ENCODE results near the gene MMP2.
A peak's percentile ranks its signal among the peaks of the same experiment; 100 is the strongest.

MMP2 gene

DNA sequence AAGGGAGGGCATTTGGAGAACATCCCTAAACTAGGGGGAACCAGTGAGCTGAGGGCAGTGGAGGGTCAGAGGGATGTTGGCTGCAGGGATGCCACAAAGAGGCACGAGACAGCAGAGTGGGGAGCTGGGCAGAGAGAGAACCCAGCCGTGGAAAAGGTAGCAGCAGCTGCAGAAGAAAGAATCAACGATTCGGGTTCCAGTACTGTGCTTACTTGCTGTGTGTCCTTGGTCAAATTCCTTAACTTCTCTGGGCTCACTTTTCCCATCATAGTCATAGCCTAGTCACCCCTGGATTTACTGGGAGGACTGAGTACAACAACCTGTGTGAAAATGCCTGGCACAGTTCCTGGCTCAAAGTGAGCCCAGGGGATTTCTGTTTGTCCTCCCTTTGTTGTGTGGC lies 12.8 kb upstream of the MMP2 start:
- no peak for TF ChIP-seq PAX5 (IDR thresholded peaks at IDR 0.05; ENCODE audit: insufficient read depth, low read length, severe bottlenecking)
- TF ChIP-seq POLR2AphosphoS5 (IDR thresholded peaks at IDR 0.05; ENCODE audit: low read depth, low read length): no peak
- TF ChIP-seq POU2F2 (IDR thresholded peaks at IDR 0.05; ENCODE audit: low read depth, low read length): no peak
- no peak for TF ChIP-seq TAF1 (IDR thresholded peaks at IDR 0.05; ENCODE audit: low read depth, low read length)
- no peak for TF ChIP-seq SPI1 (IDR thresholded peaks at IDR 0.05; ENCODE audit: low read depth, low read length)
- TF ChIP-seq POLR2A (IDR thresholded peaks at IDR 0.05; ENCODE audit: low read depth, low read length): no peak
- FAIRE-seq: no peak
- DNase-seq (ENCODE audit: insufficient read length, low spot score): no peak

DNA sequence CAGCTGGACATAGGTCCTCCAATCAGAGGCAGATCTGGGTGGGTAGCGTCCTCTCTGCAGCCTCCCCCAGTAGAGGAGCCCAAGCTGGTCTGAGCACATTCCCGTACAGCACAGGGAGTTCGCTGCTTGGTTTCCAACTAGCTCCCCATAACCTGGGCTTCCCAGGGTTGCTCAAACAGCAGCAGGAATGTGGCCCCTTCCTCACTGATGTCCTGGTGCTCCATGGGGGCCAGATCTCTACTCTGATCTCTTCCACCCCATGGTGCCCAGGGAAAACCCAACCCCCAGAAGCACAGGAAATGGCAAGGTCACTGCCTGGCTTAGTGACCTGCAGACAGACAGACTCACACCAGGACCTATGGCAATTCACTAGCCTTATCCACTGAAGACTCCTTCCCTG lies 11.1 kb upstream of the MMP2 start:
- TF ChIP-seq TAF1 (IDR thresholded peaks at IDR 0.05; ENCODE audit: low read depth, low read length) (no peak), SPI1 (IDR thresholded peaks at IDR 0.05; ENCODE audit: low read depth, low read length) (no peak), POU2F2 (IDR thresholded peaks at IDR 0.05; ENCODE audit: low read depth, low read length) (no peak), POLR2AphosphoS5 (IDR thresholded peaks at IDR 0.05; ENCODE audit: low read depth, low read length) (no peak), PAX5 (IDR thresholded peaks at IDR 0.05; ENCODE audit: insufficient read depth, low read length, severe bottlenecking) (no peak), POLR2A (IDR thresholded peaks at IDR 0.05; ENCODE audit: low read depth, low read length) (no peak)
- DNase-seq (ENCODE audit: insufficient read length, low spot score): no peak
- FAIRE-seq: no peak

DNA sequence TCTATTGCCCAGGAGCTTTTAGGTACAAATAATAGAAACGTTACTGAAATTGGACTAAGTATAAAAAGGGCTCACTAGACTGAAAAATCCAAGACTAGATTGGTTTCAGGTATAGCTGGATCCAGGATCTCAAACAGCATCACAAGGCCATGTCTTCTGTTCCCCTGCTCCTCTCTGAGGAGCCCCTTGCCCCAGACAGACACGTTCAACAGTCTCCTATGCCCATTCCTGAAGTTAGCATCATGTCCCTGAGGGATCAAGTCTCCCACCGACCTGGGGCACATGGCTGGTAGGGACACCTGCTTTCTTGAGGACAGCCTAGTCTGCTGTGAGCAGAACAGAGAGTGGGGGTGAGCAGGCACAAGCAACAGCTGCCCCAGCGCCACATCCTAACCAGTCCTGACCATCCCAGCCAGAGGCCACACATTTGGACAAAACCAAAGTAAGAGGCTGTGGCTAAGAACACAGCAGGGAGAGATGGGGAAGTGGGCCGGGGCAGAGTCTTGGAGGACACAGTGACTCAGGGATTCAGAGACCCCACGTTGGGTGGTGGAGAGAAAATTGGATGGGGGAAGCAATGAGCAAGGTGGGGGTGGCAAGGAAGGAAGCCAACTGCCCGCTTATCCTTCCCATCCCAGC lies 10.5 kb upstream of the MMP2 start:
- FAIRE-seq: no peak
- TF ChIP-seq PAX5 (IDR thresholded peaks at IDR 0.05; ENCODE audit: insufficient read depth, low read length, severe bottlenecking) (no peak), TAF1 (IDR thresholded peaks at IDR 0.05; ENCODE audit: low read depth, low read length) (no peak), POU2F2 (IDR thresholded peaks at IDR 0.05; ENCODE audit: low read depth, low read length) (no peak), POLR2AphosphoS5 (IDR thresholded peaks at IDR 0.05; ENCODE audit: low read depth, low read length) (no peak), POLR2A (IDR thresholded peaks at IDR 0.05; ENCODE audit: low read depth, low read length) (no peak), SPI1 (IDR thresholded peaks at IDR 0.05; ENCODE audit: low read depth, low read length) (no peak)

DNA sequence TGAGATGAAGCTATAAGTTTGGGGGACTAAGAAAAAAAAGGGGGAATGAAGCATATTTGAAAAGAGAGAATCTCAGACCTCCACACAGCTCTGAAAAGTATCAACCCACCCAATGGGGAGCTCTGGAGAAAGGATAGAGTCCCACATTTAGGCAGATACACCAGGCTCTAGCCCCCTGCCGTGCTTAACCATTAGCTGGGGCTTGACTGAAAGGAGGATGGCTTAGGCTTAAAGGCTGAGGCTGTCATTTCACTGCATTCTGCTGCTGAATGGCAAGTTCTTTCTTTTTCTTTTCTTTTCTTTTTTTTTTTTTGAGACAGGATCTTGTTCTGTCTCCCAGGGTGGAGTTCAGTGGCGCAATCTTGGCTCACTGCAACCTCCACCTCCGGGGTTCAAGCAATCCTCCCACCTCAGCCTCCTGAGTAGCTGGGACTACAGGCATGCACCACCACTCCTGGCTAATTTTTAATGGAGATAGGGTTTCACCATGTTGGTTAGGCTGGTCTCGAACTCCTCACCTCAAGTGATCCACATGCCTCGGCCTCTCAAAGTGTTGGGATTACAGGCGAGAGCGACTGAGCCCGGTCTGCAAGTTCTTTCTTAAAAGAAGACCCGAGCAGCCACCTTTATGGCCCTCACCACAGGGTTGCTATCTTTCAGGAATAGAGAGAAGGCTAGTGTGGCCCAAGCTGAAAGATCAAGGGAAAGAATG lies 9.0 kb upstream of the MMP2 start:
- no peak for DNase-seq (ENCODE audit: insufficient read length, low spot score)
- FAIRE-seq: no peak
- no peak for TF ChIP-seq SPI1 (IDR thresholded peaks at IDR 0.05; ENCODE audit: low read depth, low read length)
- TF ChIP-seq PAX5 (IDR thresholded peaks at IDR 0.05; ENCODE audit: insufficient read depth, low read length, severe bottlenecking): no peak
- no peak for TF ChIP-seq TAF1 (IDR thresholded peaks at IDR 0.05; ENCODE audit: low read depth, low read length)
- TF ChIP-seq POLR2A (IDR thresholded peaks at IDR 0.05; ENCODE audit: low read depth, low read length): no peak
- TF ChIP-seq POLR2AphosphoS5 (IDR thresholded peaks at IDR 0.05; ENCODE audit: low read depth, low read length): no peak
- TF ChIP-seq POU2F2 (IDR thresholded peaks at IDR 0.05; ENCODE audit: low read depth, low read length): no peak

More for the DNA sequence above, 10.5 kb upstream of the MMP2 start:
- DNase-seq (ENCODE audit: insufficient read length, low spot score): no peak

DNA sequence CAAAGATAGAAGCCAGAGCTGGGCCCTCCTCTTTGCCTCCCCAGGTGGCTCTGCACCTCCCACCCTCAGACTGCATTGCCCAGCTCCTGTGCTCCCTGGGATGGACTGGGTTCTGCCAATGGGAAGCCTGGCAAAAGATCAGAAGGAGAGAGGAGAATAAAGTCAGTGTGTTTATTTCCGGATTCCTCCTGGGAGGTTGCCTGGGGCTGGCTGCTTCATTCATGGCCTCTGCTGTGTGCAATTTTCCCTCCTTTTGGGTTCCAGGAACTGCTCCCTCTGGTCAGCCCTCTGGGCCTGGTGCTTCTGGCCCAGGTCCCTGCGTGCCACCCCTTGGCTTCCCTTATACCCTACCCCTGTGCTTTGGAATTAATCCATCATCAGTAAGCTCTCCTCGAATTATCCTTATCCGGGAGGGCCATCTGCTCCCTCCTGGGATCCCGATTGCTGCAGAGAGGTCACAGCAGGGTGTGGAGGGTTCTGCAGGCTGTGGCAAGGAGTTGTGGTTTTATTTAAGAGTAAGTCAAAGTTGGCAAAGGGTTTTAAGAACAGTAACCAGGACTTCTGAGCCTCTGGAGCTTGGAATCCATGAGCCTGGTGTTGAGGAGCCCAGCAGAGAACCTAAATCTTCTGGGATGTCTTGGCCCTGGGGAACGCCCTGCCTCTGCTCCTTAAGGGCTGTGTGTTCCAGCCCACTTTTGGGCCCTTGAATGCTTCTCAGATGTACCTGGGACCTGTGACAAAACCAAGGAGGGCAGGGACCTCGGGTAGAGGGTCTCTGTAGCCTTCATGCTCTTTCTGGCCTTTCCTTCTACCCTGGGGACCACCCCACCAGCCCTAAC lies 8.2 kb upstream of the MMP2 start:
- FAIRE-seq (no peak), DNase-seq (ENCODE audit: insufficient read length, low spot score) (no peak)
- TF ChIP-seq TAF1 (IDR thresholded peaks at IDR 0.05; ENCODE audit: low read depth, low read length): no peak
- TF ChIP-seq POLR2AphosphoS5 (IDR thresholded peaks at IDR 0.05; ENCODE audit: low read depth, low read length): no peak
- no peak for TF ChIP-seq POLR2A (IDR thresholded peaks at IDR 0.05; ENCODE audit: low read depth, low read length)
- TF ChIP-seq POU2F2 (IDR thresholded peaks at IDR 0.05; ENCODE audit: low read depth, low read length): no peak
- TF ChIP-seq PAX5 (IDR thresholded peaks at IDR 0.05; ENCODE audit: insufficient read depth, low read length, severe bottlenecking): no peak
- no peak for TF ChIP-seq SPI1 (IDR thresholded peaks at IDR 0.05; ENCODE audit: low read depth, low read length)

DNA sequence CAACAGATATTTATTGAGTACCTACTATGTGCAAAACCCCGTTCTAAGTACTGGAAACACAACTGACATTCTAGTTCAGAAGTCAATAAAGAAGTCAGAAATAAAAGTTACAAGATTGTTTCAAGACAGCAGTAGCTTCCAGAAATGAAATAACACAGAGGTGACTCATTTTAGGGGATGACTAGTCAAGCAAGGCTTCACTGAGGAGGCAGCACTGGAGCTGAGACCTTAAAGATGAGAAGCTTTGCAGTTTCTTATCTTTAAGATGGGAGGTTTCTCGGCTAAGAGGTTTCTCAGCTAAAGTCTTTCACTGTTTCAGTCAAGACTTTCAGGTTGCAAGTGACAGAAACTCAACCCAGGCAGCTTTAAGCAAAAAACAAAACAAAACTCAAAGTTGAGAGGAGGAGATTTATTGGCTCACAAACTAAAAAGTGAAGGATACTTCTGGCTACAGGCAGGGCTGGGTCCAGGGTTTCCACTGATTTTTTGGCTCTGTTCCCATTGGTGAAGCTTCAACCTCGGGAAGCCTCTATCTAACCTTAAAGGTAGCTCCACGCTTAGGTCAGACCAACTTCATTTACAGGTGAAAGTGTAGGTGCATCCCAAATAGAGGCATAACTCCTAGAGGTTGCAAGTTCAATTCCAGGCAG lies 7.4 kb upstream of the MMP2 start:
- TF ChIP-seq PAX5 (IDR thresholded peaks at IDR 0.05; ENCODE audit: insufficient read depth, low read length, severe bottlenecking) (peak; percentile 99), POU2F2 (IDR thresholded peaks at IDR 0.05; ENCODE audit: low read depth, low read length) (no peak), POLR2A (IDR thresholded peaks at IDR 0.05; ENCODE audit: low read depth, low read length) (no peak), POLR2AphosphoS5 (IDR thresholded peaks at IDR 0.05; ENCODE audit: low read depth, low read length) (no peak)
- FAIRE-seq (no peak), DNase-seq (ENCODE audit: insufficient read length, low spot score) (no peak)

DNA sequence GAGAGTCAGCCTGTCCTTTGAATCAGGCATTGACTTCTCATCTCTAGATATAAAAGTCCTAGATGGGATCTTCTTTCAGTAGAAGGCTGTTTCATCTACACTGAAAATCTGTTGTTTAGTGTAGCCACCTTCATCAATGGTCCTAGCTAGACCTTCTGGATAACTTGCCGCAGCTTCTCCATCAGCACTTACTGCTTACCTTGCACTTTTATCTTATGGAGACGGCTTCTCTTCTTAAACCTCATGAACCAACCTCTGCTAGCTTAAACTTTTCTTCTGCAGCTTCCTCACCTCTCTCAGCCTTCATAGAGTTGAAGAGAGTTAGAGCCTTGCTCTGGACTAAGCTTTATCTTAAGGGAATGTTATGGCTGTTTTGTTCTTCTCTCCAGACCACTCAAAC lies 5.4 kb upstream of the MMP2 start:
- DNase-seq (ENCODE audit: insufficient read length, low spot score): no peak
- no peak for TF ChIP-seq POU2F2 (IDR thresholded peaks at IDR 0.05; ENCODE audit: low read depth, low read length)
- TF ChIP-seq PAX5 (IDR thresholded peaks at IDR 0.05; ENCODE audit: insufficient read depth, low read length, severe bottlenecking): no peak
- no peak for TF ChIP-seq POLR2AphosphoS5 (IDR thresholded peaks at IDR 0.05; ENCODE audit: low read depth, low read length)
- TF ChIP-seq SPI1 (IDR thresholded peaks at IDR 0.05; ENCODE audit: low read depth, low read length): no peak

DNA sequence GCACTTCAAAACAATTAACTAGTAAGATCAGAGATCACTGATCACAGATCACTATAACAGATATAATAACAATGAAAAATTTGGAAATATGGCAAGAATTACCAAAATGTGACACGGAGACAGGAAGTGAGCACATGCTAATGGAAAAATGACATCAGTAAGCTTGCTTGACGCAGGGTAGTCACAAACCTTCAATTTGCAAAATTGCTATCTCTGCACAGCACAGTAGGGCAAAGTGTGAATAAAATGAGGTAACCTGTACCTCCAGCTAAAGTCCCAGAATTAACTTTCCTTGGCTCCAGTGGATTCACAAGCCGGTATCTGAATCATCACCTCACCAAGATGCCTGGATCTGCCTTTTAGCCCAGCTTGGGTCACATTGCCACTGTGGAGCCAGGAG lies 4.2 kb upstream of the MMP2 start:
- no peak for FAIRE-seq
- DNase-seq (ENCODE audit: insufficient read length, low spot score): no peak
- no peak for TF ChIP-seq POLR2AphosphoS5 (IDR thresholded peaks at IDR 0.05; ENCODE audit: low read depth, low read length)
- TF ChIP-seq POU2F2 (IDR thresholded peaks at IDR 0.05; ENCODE audit: low read depth, low read length): no peak
- no peak for TF ChIP-seq TAF1 (IDR thresholded peaks at IDR 0.05; ENCODE audit: low read depth, low read length)
- TF ChIP-seq POLR2A (IDR thresholded peaks at IDR 0.05; ENCODE audit: low read depth, low read length): no peak
- TF ChIP-seq PAX5 (IDR thresholded peaks at IDR 0.05; ENCODE audit: insufficient read depth, low read length, severe bottlenecking): no peak
- no peak for TF ChIP-seq SPI1 (IDR thresholded peaks at IDR 0.05; ENCODE audit: low read depth, low read length)

More for the DNA sequence above, 5.4 kb upstream of the MMP2 start:
- FAIRE-seq: no peak

DNA sequence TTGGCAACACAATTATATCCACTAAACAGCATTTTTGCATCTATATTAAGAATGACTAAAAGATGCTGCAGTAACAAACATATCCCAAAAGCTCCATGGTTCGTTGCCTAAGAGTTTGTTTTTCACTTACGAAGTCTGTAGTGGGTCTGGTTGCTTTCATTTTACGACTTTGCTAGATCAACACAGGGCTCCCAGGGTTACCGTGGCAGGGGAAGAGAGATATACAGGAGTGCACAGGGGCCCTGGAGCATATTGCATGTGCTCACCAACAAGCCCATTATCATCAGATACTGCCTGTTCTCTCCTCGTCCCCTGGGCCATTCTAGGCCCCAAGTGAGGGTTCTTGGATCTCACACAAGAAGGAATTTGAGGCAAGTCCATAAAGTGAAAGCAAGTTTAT lies 3.1 kb upstream of the MMP2 start:
- no peak for FAIRE-seq
- no peak for TF ChIP-seq PAX5 (IDR thresholded peaks at IDR 0.05; ENCODE audit: insufficient read depth, low read length, severe bottlenecking)
- no peak for TF ChIP-seq POLR2AphosphoS5 (IDR thresholded peaks at IDR 0.05; ENCODE audit: low read depth, low read length)
- no peak for TF ChIP-seq POU2F2 (IDR thresholded peaks at IDR 0.05; ENCODE audit: low read depth, low read length)
- TF ChIP-seq TAF1 (IDR thresholded peaks at IDR 0.05; ENCODE audit: low read depth, low read length): no peak
- no peak for TF ChIP-seq SPI1 (IDR thresholded peaks at IDR 0.05; ENCODE audit: low read depth, low read length)
- no peak for TF ChIP-seq POLR2A (IDR thresholded peaks at IDR 0.05; ENCODE audit: low read depth, low read length)
- DNase-seq (ENCODE audit: insufficient read length, low spot score): no peak

Data from GM12891 (cell line).